GM13977 (cell line): ENCODE measurements around the gene HSPB8.

Experiments used
- DNase-seq: peaks from one replicate; pipeline ENCODE4 v3.0.0; 2012; ENCODE audit warnings: low spot score
- in situ Hi-C: fragments of 300-500 bp; cut with MboI; formaldehyde crosslinking; loops from one replicate; pipeline ENCODE4 v1.12.0; 2022; ENCODE audit warnings: low sequenced_read_pairs, low pct_unique_long_range_greater_than_20kb, mixed read lengths, inconsistent platforms; ENCODE audit not compliant: unreplicated experiment
- TF ChIP-seq, protein P1 (sequence below): IDR thresholded peaks from 2 replicates; pipeline ENCODE4 v1.5.1; 2012; ENCODE audit warnings: mild to moderate bottlenecking, control low read depth; ENCODE audit not compliant: insufficient read depth; ENCODE audit errors: extremely low read depth, missing control alignments

HSPB8 gene

DNA sequence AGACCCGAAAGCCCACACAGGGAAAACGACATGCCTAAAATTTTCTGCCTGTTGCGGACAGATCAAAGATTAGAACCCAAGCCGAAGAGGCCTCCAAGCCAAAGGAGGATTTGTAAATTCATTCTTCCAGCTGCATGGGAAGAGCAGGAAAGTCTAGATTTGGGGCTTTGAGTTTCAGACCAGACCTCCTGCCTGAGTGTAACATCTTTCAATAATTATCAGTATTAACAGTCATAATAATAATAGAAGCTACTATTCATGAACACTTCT is 1.7 kb upstream of the HSPB8 start:
- TF ChIP-seq, protein P1, sequence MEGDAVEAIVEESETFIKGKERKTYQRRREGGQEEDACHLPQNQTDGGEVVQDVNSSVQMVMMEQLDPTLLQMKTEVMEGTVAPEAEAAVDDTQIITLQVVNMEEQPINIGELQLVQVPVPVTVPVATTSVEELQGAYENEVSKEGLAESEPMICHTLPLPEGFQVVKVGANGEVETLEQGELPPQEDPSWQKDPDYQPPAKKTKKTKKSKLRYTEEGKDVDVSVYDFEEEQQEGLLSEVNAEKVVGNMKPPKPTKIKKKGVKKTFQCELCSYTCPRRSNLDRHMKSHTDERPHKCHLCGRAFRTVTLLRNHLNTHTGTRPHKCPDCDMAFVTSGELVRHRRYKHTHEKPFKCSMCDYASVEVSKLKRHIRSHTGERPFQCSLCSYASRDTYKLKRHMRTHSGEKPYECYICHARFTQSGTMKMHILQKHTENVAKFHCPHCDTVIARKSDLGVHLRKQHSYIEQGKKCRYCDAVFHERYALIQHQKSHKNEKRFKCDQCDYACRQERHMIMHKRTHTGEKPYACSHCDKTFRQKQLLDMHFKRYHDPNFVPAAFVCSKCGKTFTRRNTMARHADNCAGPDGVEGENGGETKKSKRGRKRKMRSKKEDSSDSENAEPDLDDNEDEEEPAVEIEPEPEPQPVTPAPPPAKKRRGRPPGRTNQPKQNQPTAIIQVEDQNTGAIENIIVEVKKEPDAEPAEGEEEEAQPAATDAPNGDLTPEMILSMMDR, result no peak
- in situ Hi-C loops, result no loop called here
- no peak for DNase-seq

DNA sequence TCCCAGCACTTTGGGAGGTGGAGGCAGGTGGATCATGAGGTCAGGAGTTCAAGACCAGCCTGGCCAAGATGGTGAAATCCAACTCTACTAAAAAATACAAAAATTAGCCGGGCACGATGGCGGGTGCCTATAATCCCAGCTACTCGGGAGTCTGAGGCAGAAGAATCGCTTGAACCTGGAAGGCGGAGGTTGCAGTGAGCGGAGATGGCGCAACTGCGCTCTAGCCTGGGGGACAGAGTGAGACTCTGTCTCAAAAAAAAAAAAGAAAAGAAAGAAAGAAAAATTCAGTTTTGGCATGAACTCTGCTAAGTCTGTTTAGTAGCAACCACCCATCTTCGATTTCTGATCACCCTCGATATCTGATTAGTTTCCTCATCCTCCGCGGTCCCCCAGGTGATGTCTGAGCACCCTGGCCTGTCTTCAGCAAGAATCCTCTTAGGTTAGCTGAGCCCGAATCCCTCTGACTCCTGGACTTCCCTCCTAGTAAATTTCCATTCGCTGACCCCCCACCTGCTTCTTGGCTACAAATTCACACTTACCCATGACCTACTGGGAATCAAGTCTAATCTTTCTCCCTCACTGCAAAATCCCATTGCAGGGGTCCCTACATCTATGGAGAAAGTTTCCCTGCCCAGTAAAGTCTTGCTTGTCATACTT is 879 bp upstream of the HSPB8 start:
- no peak for DNase-seq
- in situ Hi-C loops, result no loop called here

DNA sequence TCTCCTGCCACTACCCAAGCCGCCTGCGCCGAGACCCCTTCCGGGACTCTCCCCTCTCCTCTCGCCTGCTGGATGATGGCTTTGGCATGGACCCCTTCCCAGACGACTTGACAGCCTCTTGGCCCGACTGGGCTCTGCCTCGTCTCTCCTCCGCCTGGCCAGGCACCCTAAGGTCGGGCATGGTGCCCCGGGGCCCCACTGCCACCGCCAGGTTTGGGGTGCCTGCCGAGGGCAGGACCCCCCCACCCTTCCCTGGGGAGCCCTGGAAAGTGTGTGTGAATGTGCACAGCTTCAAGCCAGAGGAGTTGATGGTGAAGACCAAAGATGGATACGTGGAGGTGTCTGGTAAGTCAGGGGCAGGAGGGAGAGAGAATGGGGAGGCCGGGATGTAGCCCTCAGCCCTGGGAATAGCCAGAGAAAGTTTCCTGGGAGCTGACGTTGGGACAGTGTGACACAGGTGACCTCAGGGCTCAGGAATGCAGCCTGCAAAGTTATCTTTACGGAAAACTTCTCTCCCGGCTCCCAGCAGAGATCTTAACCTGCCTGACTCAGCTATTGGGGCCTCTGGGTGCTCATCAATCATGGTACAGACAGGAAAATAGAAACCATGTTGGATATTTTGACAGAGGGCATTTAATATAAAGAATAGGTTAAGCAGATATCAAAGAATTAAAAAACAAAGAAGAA is 747 bp downstream of the HSPB8 start:
- DNase-seq, result no peak
- in situ Hi-C loops, result no loop called here
- TF ChIP-seq, protein P1, result no peak

More for the DNA sequence above, 879 bp upstream of the HSPB8 start:
- TF ChIP-seq, protein P1, result no peak

DNA sequence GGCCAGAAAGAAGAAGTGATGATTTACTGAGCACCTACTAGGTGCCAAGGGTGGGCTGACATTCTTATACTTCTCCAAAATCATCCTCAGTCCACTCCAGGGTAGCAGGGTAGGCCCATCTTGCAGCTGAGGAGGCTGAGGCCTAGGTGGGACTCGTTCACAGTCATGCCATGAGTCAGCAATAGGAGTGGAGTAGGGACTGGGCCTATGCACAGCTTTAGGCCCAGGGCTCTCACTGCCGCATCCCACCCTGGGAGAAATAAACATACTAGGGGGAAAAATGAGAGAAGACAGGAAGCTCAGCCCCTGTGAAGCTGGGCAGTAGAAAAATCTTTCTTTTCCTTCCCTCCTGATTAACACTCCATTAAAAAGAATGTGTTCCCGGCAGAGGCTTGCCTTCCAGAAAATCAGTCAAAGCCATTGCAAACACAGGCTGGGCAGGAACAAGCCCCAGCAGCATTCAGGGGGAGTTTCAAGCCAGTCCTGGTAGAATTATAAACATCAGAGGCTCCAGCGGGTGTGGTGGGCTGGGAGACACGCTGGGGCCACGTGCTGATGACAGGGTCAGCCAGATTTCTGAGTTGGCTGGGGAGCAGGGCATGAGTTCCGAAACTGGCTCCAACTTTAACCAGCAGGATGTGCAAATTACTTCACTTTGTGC is 1.8 kb downstream of the HSPB8 start:
- no peak for DNase-seq
- TF ChIP-seq, protein P1, result no peak
- in situ Hi-C loops, result no loop called here

DNA sequence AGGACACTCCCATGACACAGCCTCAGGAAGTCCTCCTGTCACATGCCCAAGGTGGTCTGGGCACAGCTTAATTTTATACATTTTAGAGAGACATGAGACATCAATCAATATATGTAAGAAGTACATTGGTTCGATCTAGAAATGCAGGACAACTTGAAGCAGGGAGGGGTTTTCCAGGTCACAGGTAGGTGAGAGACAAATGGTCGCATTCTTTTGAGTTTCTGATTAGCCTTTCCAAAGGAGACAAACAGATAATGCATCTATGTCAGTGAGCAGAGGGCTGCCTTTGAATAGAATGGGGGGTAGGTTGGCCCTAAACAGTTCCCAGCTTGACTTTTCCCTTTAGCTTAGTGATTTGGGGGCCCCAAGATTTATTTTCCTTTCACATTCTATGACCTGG is 2.5 kb downstream of the HSPB8 start:
- DNase-seq, result no peak
- in situ Hi-C loops, result no loop called here

DNA sequence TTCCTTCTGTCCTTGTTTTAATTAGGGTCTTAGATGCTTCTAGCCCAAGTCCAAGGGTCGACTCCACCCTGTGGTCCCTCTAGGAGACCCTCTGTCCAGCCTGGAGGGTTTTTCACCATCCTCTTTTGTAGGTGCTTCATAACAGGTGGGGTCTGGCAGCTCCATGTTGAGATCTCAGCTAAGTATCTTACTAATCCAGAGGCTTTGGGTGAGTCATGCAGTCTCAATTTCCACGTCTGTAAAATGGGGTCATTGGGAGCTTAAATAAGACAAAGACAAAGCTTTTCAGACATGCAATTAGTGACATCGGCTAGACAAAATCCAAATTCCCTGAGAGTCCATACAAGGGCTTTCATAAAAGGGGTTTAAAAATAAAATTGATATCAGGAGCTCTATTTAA is 3.2 kb downstream of the HSPB8 start:
- DNase-seq, result no peak
- in situ Hi-C loops, result no loop called here
- TF ChIP-seq, protein P1, result no peak

More for the DNA sequence above, 2.5 kb downstream of the HSPB8 start:
- TF ChIP-seq, protein P1, result no peak
